ENCODE measurements around the gene CMC1.

DNA sequence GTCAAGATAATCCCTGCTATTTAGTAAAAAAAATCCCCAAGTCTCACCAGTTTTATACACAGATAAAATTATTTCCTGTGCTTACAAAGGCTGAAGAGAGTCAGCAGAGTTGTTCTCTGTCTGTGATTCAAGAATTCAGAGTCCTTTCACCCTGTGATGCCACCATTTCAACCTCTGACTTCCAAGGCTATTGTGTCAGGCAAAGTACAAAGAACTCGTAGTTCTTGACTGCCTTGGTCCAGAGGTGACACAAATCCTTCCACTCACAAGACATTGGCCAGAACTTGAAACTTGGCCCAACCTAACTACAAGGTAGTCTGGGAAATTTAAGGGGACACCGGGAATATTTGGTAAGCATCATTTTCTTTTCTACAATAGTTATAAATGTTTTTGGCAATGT, 34.9 kb upstream of the CMC1 start:
- TF ChIP-seq HMGXB4 (CRISPR knock-in tag; IDR thresholded peaks at IDR 0.05), result no peak
- no peak for TF ChIP-seq MYC (IDR thresholded peaks at IDR 0.05; ENCODE audit: low read depth, low read length)
- no peak for TF ChIP-seq MYC (CRISPR knock-in tag; IDR thresholded peaks at IDR 0.05; ENCODE audit: borderline replicate concordance, low read depth)
- TF ChIP-seq ZC3H4 (CRISPR knock-in tag; IDR thresholded peaks at IDR 0.05; ENCODE audit: borderline replicate concordance), result no peak
- TF ChIP-seq KLF16 (IDR thresholded peaks at IDR 0.05), result no peak
- TF ChIP-seq, protein P1, sequence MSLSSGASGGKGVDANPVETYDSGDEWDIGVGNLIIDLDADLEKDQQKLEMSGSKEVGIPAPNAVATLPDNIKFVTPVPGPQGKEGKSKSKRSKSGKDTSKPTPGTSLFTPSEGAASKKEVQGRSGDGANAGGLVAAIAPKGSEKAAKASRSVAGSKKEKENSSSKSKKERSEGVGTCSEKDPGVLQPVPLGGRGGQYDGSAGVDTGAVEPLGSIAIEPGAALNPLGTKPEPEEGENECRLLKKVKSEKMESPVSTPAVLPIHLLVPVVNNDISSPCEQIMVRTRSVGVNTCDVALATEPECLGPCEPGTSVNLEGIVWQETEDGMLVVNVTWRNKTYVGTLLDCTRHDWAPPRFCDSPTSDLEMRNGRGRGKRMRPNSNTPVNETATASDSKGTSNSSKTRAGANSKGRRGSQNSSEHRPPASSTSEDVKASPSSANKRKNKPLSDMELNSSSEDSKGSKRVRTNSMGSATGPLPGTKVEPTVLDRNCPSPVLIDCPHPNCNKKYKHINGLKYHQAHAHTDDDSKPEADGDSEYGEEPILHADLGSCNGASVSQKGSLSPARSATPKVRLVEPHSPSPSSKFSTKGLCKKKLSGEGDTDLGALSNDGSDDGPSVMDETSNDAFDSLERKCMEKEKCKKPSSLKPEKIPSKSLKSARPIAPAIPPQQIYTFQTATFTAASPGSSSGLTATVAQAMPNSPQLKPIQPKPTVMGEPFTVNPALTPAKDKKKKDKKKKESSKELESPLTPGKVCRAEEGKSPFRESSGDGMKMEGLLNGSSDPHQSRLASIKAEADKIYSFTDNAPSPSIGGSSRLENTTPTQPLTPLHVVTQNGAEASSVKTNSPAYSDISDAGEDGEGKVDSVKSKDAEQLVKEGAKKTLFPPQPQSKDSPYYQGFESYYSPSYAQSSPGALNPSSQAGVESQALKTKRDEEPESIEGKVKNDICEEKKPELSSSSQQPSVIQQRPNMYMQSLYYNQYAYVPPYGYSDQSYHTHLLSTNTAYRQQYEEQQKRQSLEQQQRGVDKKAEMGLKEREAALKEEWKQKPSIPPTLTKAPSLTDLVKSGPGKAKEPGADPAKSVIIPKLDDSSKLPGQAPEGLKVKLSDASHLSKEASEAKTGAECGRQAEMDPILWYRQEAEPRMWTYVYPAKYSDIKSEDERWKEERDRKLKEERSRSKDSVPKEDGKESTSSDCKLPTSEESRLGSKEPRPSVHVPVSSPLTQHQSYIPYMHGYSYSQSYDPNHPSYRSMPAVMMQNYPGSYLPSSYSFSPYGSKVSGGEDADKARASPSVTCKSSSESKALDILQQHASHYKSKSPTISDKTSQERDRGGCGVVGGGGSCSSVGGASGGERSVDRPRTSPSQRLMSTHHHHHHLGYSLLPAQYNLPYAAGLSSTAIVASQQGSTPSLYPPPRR (CRISPR knock-in tag; IDR thresholded peaks at IDR 0.05; ENCODE audit: borderline replicate concordance), result no peak
- TF ChIP-seq CTCF (IDR thresholded peaks at IDR 0.05 in 2 of 3, conservative IDR thresholded peaks at IDR 0.05 in 1 of 3; ENCODE audit: insufficient read depth in 2 of 3, low read depth in 1 of 3, low read length in 3 of 3), result no peak
- TF ChIP-seq EZH2 (IDR thresholded peaks at IDR 0.05; ENCODE audit: borderline replicate concordance, low read depth, low read length), result no peak
- TF ChIP-seq POLR2AphosphoS5 (IDR thresholded peaks at IDR 0.05; ENCODE audit: control insufficient read depth, insufficient read depth, low read depth, low read length), result no peak
- no peak for TF ChIP-seq ATF2 (CRISPR knock-in tag; IDR thresholded peaks at IDR 0.05)
